ENCODE data around the gene PTGES3.

The PTGES3 gene

GRCh38 chr12:56677680-56678079 lies 10.4 kb downstream of the PTGES3 start:
- Histone ChIP-seq H3K27ac (no peak overlapping the region), H3K4me1 (ENCODE audit: control insufficient read depth in 1 of 2, insufficient read depth in 1 of 2, low read depth in 1 of 2, low read length in 1 of 2) (no peaks in the 10 kb centered on the region), H3K36me3 (no peaks in the 10 kb centered on the region), H3K9me3 (no peaks in the 10 kb centered on the region), H3K27me3 (no peaks in the 10 kb centered on the region), H3K4me3 (ENCODE audit: low read depth in 1 of 2, low read length in 1 of 2) (no peak overlapping the region)
- TF ChIP-seq CTCF (IDR thresholded peaks at IDR 0.05), result no peak

- no peak overlapping the region for H3K27ac ChIP-seq
- peaks cover 3% of the 10 kb centered on the region for H3K36me3 ChIP-seq
- no peaks in the 10 kb centered on the region for H3K27me3 ChIP-seq
- no peak overlapping the region for H3K4me3 ChIP-seq (ENCODE audit: low read depth in 1 of 2, low read length in 1 of 2)
- H3K4me1 ChIP-seq (ENCODE audit: control insufficient read depth in 1 of 2, insufficient read depth in 1 of 2, low read depth in 1 of 2, low read length in 1 of 2), result no peaks in the 10 kb centered on the region
- no peaks in the 10 kb centered on the region for H3K9me3 ChIP-seq
- TF ChIP-seq CTCF (IDR thresholded peaks at IDR 0.05), result no peak
Measured at GRCh38 chr12:56676851-56677580, 11.1 kb downstream of the PTGES3 start.

GRCh38 chr12:56671608-56672007 lies 16.5 kb downstream of the PTGES3 start:
- H3K27me3 ChIP-seq, result no peaks in the 10 kb centered on the region
- H3K4me3 ChIP-seq (ENCODE audit: low read depth in 1 of 2, low read length in 1 of 2), result no peak overlapping the region
- no peaks in the 10 kb centered on the region for H3K9me3 ChIP-seq
- no peak for TF ChIP-seq CTCF (IDR thresholded peaks at IDR 0.05)
- H3K27ac ChIP-seq, result no peak overlapping the region
- H3K4me1 ChIP-seq (ENCODE audit: control insufficient read depth in 1 of 2, insufficient read depth in 1 of 2, low read depth in 1 of 2, low read length in 1 of 2), result no peaks in the 10 kb centered on the region
- H3K36me3 ChIP-seq, result peaks cover 55% of the 10 kb centered on the region

GRCh38 chr12:56670836-56671235 lies 17.2 kb downstream of the PTGES3 start:
- Histone ChIP-seq H3K36me3 (peaks cover 62% of the 10 kb centered on the region), H3K4me1 (ENCODE audit: control insufficient read depth in 1 of 2, insufficient read depth in 1 of 2, low read depth in 1 of 2, low read length in 1 of 2) (no peaks in the 10 kb centered on the region), H3K27me3 (no peaks in the 10 kb centered on the region), H3K9me3 (no peaks in the 10 kb centered on the region), H3K4me3 (ENCODE audit: low read depth in 1 of 2, low read length in 1 of 2) (no peak overlapping the region), H3K27ac (no peak overlapping the region)
- TF ChIP-seq CTCF (IDR thresholded peaks at IDR 0.05), result no peak

GRCh38 chr12:56668197-56668457 lies 20.0 kb downstream of the PTGES3 start:
- H3K27ac ChIP-seq, result no peak overlapping the region
- peaks cover 87% of the 10 kb centered on the region for H3K36me3 ChIP-seq
- no peak for TF ChIP-seq CTCF (IDR thresholded peaks at IDR 0.05)

More at GRCh38 chr12:56668197-56668457, 20.0 kb downstream of the PTGES3 start:
- Histone ChIP-seq H3K4me3 (ENCODE audit: low read depth in 1 of 2, low read length in 1 of 2) (no peak overlapping the region), H3K4me1 (ENCODE audit: control insufficient read depth in 1 of 2, insufficient read depth in 1 of 2, low read depth in 1 of 2, low read length in 1 of 2) (no peaks in the 10 kb centered on the region), H3K27me3 (no peaks in the 10 kb centered on the region), H3K9me3 (no peaks in the 10 kb centered on the region)

All from neutrophil (primary cell).